Lower lobe of right lung (tissue), 2 donors: ENCODE data around the gene TIMMDC1. TPM values are rescaled to one million over a fixed set of nuclear protein-coding genes. Genes with fewer than 3 reads are reported as not detected.

Experiments
- ATAC-seq, 2 donors: fragments of 200-7000 bp; cut with Tn5 transposase; one replicate each; pipeline ENCODE4 v1.9.1; 2020 to 2022; ENCODE audit warnings: mild to moderate bottlenecking in 2 of 2, moderate library complexity in 2 of 2
- DNase-seq: peaks from one replicate; pipeline ENCODE4 v3.0.0-alpha.2; 2020
- H3K27ac ChIP-seq: fragments of 200-600 bp; one replicate; pipeline ENCODE4 v1.8.0; 2022
- H3K27me3 ChIP-seq: fragments of 200-600 bp; one replicate; pipeline ENCODE4 v1.8.0; 2022; ENCODE audit warnings: low read depth
- H3K36me3 ChIP-seq: fragments of 200-600 bp; one replicate; pipeline ENCODE4 v1.8.0; 2022; ENCODE audit warnings: mild to moderate bottlenecking
- H3K4me1 ChIP-seq: fragments of 200-600 bp; one replicate; pipeline ENCODE4 v1.8.0; 2022
- H3K4me3 ChIP-seq: fragments of 200-600 bp; one replicate; pipeline ENCODE4 v1.8.0; 2022; ENCODE audit warnings: mild to moderate bottlenecking
- H3K9me3 ChIP-seq: fragments of 200-600 bp; one replicate; pipeline ENCODE4 v1.8.0; 2022
- intact Hi-C: fragments of 100-400 bp; cut with DNase I; formaldehyde crosslinking; loops from one replicate; pipeline ENCODE4 v1.11.0; 2022
- total RNA-seq: library from RNA; stranded (reverse); fragmentation: NEBNext Ultra II Directional; extraction: Animal tissue kit (Norgen Biotek cat#: 25700); gene quantifications from one replicate; pipeline ENCODE4 v1.2.1, GENCODE V29; 2021
- TF ChIP-seq, protein P1 (sequence below): fragments of 200-600 bp; IDR thresholded peaks from one replicate; pipeline ENCODE4 v1.8.0; 2022; ENCODE audit warnings: antibody characterized with exemption, mild to moderate bottlenecking
- donor health status: DM: no; HTN: yes; CAD: no; lungs with severe emphysema.

The TIMMDC1 gene
- total RNA-seq, 1 donor from 2014 or later: 99.4 TPM

DNA sequence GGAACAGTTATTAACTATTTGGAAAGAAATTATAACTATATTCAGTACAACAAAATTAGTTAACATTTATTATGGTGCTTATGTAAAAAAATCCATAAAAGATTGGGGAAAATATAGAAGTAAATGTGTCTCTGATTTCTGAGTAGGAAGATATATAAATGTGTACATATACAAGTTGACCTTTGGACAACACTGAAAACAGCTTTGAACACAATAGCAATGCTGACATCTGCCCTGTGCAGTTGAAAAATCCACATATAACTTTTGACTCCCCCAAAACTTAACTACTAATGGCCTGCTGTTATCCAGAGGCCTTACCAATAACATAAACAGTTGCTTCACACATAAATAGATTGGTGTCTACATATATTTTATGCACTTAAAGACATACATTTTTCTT lies 12.3 kb downstream of the TIMMDC1 start:
- intact Hi-C loops: no loop called here
- H3K4me1 ChIP-seq: no peaks in the 10 kb centered on the region
- no peaks in the 10 kb centered on the region for H3K27me3 ChIP-seq
- no peak overlapping the region for H3K27ac ChIP-seq
- H3K4me3 ChIP-seq: no peak overlapping the region
- ATAC-seq: no peak
- H3K9me3 ChIP-seq: no peaks in the 10 kb centered on the region
- no peak for DNase-seq
- TF ChIP-seq, protein P1, sequence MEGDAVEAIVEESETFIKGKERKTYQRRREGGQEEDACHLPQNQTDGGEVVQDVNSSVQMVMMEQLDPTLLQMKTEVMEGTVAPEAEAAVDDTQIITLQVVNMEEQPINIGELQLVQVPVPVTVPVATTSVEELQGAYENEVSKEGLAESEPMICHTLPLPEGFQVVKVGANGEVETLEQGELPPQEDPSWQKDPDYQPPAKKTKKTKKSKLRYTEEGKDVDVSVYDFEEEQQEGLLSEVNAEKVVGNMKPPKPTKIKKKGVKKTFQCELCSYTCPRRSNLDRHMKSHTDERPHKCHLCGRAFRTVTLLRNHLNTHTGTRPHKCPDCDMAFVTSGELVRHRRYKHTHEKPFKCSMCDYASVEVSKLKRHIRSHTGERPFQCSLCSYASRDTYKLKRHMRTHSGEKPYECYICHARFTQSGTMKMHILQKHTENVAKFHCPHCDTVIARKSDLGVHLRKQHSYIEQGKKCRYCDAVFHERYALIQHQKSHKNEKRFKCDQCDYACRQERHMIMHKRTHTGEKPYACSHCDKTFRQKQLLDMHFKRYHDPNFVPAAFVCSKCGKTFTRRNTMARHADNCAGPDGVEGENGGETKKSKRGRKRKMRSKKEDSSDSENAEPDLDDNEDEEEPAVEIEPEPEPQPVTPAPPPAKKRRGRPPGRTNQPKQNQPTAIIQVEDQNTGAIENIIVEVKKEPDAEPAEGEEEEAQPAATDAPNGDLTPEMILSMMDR: no peak
- peaks cover 98% of the 10 kb centered on the region for H3K36me3 ChIP-seq

DNA sequence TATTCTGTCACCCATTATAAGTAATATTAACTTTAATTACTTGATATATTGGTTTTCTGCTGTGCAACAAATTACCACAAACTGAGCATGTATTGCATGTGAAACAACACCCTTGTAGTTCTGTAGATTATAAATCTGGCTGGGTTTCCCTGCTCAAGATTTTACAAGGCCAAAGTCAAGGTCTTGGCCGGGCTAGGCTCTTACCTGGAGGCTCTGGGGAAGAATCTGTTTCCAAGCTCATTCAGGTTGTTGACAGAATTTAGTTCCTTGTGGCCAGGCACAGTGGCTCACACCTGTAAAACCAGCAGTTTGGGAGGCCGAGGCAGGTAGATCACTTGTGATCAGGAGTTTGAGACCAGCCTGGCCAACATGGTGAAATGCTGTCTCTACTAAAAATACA lies 16.3 kb downstream of the TIMMDC1 start:
- DNase-seq: no peak
- no peak for ATAC-seq
- no peaks in the 10 kb centered on the region for H3K27me3 ChIP-seq
- peaks cover 98% of the 10 kb centered on the region for H3K36me3 ChIP-seq
- no peaks in the 10 kb centered on the region for H3K9me3 ChIP-seq
- no peaks in the 10 kb centered on the region for H3K4me1 ChIP-seq
- intact Hi-C loops: no loop called here
- H3K27ac ChIP-seq: no peak overlapping the region
- H3K4me3 ChIP-seq: no peak overlapping the region
- TF ChIP-seq, protein P1: no peak

DNA sequence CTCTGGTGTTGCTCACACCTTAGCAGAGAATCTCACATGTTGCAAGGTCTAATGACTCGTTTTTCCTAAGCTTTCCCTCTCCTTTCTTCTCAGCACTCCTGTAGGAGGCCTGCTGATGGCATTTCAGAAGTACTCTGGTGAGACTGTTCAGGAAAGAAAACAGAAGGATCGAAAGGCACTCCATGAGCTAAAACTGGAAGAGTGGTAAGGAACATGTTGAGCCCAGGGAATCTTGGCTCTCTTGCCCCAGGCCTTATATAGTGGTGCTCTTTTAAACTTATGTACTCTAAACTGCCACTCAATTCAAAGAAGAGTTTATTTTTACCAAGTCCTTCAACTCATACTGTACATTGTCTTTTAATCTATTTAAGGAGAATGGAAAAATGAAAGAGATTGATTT lies 18.8 kb downstream of the TIMMDC1 start:
- Histone ChIP-seq H3K27ac (no peak overlapping the region), H3K4me1 (no peaks in the 10 kb centered on the region), H3K9me3 (no peaks in the 10 kb centered on the region), H3K4me3 (no peak overlapping the region), H3K36me3 (peaks cover 95% of the 10 kb centered on the region), H3K27me3 (no peaks in the 10 kb centered on the region)
- intact Hi-C loops: no loop called here
- TF ChIP-seq, protein P1: no peak
- ATAC-seq (peak in 1 of 2 donors; percentile 36), DNase-seq (no peak)

DNA sequence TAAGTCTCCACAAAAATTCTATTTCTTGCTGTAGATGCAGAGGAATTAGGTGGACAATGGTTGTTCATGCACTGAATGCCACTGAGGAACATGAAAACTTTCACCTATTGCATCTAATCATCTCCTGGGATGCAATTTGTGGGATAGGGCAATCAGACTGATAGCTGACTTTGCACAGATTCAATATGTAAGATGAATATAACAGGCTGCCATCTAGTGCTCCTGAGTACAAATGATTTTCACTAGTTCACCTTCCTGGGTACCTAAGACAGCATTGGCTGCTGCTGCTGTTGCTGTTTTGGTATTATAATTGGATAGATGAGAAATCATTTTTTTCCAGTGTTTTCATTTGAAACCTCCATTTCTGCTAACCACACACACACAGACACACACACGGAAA lies 19.7 kb downstream of the TIMMDC1 start:
- H3K36me3 ChIP-seq: peaks cover 95% of the 10 kb centered on the region
- no peak overlapping the region for H3K4me3 ChIP-seq
- H3K27ac ChIP-seq: no peak overlapping the region
- ATAC-seq (no peak), DNase-seq (no peak)
- no peaks in the 10 kb centered on the region for H3K4me1 ChIP-seq
- H3K27me3 ChIP-seq: no peaks in the 10 kb centered on the region
- H3K9me3 ChIP-seq: no peaks in the 10 kb centered on the region
- TF ChIP-seq, protein P1: no peak
- intact Hi-C loops: no loop called here

DNA sequence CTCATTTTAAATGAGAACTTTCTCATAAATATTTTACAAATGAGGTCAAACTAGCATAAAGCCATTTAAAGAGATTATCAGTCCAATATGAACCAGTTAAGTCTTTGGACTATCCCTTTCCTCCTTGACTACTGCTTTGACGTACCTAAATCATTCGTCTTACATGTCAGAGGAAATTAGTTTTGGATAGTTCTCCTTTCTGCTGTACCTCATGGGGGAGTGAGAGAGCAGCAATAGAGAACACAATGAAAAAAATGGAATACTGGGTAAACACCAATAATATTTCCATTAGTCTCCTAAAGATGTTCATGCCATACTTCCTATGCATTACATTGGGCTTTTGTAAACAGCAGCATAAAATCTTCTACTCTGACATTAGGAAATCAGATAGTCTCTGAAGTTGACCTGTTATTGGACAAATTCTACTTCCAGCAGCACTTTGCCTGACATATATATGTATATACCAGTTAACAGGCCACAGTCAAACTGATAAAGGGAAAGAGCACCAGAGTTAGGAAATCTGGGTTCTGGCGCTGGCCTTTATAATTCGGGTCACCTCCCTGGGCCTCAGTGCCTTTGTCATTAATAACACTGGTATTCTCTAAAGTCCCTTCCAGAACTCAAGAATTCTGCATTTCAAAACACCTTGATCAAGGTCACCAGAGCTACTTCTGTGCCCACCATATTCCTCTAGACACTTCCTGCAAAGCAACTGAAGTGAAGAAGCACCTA lies 26.8 kb downstream of the TIMMDC1 start:
- no peaks in the 10 kb centered on the region for H3K4me1 ChIP-seq
- H3K9me3 ChIP-seq: no peaks in the 10 kb centered on the region
- H3K36me3 ChIP-seq: peaks cover 45% of the 10 kb centered on the region
- no peak overlapping the region for H3K4me3 ChIP-seq
- H3K27me3 ChIP-seq: no peaks in the 10 kb centered on the region
- intact Hi-C loops: no loop called here
- DNase-seq: no peak
- no peak overlapping the region for H3K27ac ChIP-seq
- TF ChIP-seq, protein P1: peak; percentile 37
- no peak for ATAC-seq
